HG02973 (cell line): Measurements from ENCODE around the gene OR4C12.
"Not testable (repeated sequence)": the region's sequence is repeated elsewhere in the genome, so short reads cannot be mapped to it uniquely, and the experiment has no call there.

Source experiments
- ATAC-seq: cut with Tn5 transposase; IDR thresholded peaks from one replicate; pipeline ENCODE4 v1.9.1; 2021; ENCODE audit warnings: moderate library complexity; ENCODE audit not compliant: unreplicated experiment

OR4C12 gene

GRCh38 chr11:49982435-49982834 lies at the start of gene OR4C12:
OR4C12 (minus strand) TSS chr11:49982535; CDS start chr11:49982501, 34 bp downstream.
- ATAC-seq = not testable (repeated sequence)

GRCh38 chr11:50030193-50030592 lies 47.9 kb upstream of the OR4C12 start:
- no peak for ATAC-seq

- no peak for ATAC-seq
Measured at GRCh38 chr11:49995565-49995964, 13.2 kb upstream of the OR4C12 start.

- ATAC-seq = not testable (repeated sequence)
Measured at GRCh38 chr11:49973439-49973838, 8.9 kb downstream of the OR4C12 start.

GRCh38 chr11:49952091-49952490 lies 30.2 kb downstream of the OR4C12 start, which contains the start of gene OR4C13:
OR4C13 (plus strand) TSS chr11:49952391; CDS start chr11:49952423, 32 bp downstream.
- ATAC-seq = no peak

- ATAC-seq = not testable (repeated sequence)
Measured at GRCh38 chr11:49948701-49949100, 33.6 kb downstream of the OR4C12 start.
